HepG2 (cell line): ENCODE measurements around the gene RUVBL1. TPM values are rescaled to one million over a fixed set of nuclear protein-coding genes. Genes with fewer than 3 reads are reported as not detected.

Experiments used
- BHLHE40 ChIP-seq: IDR thresholded peaks from 2 replicates; pipeline ENCODE4 v1.6.1; 2011; ENCODE audit warnings: low read length, improper control_type of control experiment
- CHD4 ChIP-seq: fragments of 200-600 bp; sonication (generic); IDR thresholded peaks from 2 replicates; pipeline ENCODE4 v1.7.0; 2017; ENCODE audit warnings: mild to moderate bottlenecking, low read length, borderline replicate concordance
- EP300 ChIP-seq, 3 experiments: sonication (generic) in 1 of 3; formaldehyde crosslinking in 1 of 3; IDR thresholded peaks; 2 replicates each; pipeline versions ENCODE4 v1.5.1 to v1.6.1; 2011 to 2020; ENCODE audit warnings: low read depth in 2 of 3, low read length in 2 of 3, borderline replicate concordance in 1 of 3, improper control_type of control experiment in 1 of 3, mild to moderate bottlenecking in 1 of 3, missing genetic modification reagents in 1 of 3, moderate library complexity in 1 of 3
- FOXA1 ChIP-seq, 2 experiments: fragments of 450-650 bp in 1 of 2; sonication (generic) in 1 of 2; formaldehyde crosslinking in 1 of 2; IDR thresholded peaks; 2 replicates each; pipeline versions ENCODE4 v1.4.0 to v1.6.1; 2016 to 2020; ENCODE audit warnings: missing genetic modification reagents in 1 of 2
- HDAC2 ChIP-seq: sonication (generic); formaldehyde crosslinking; IDR thresholded peaks from 2 replicates; pipeline ENCODE4 v1.4.0; 2020; ENCODE audit warnings: missing genetic modification reagents
- HNF4A ChIP-seq: sonication (generic); formaldehyde crosslinking; IDR thresholded peaks from 2 replicates; pipeline ENCODE4 v1.4.0; 2020; ENCODE audit warnings: missing genetic modification reagents
- RARA ChIP-seq: IDR thresholded peaks from 2 replicates; pipeline ENCODE4 v1.6.1; 2016; ENCODE audit warnings: missing genetic modification reagents, missing compliant biosample characterization
- ZFP1 ChIP-seq: IDR thresholded peaks from 2 replicates; pipeline ENCODE4 v1.6.1; 2016
- ZNF501 ChIP-seq: sonication (generic); formaldehyde crosslinking; IDR thresholded peaks from 2 replicates; pipeline ENCODE4 v1.5.1; 2020; ENCODE audit warnings: mild to moderate bottlenecking, moderate library complexity, missing genetic modification reagents
- ZNF614 ChIP-seq: IDR thresholded peaks from 2 replicates; pipeline ENCODE4 v1.6.1; 2018; ENCODE audit warnings: missing biosample characterization, missing genetic modification reagents, inconsistent platforms, borderline replicate concordance
- polyA plus RNA-seq, 8 experiments: library from polyadenylated mRNA; depleted of rRNA in 3 of 8; stranded (reverse) in 7 of 8; unstranded in 1 of 8; fragments of >200 nt; fragmentation: Illumina TruSeq in 4 of 8; extraction: Trizol in 4 of 8; gene quantifications; 2 replicates each; pipeline versions ENCODE4 v1.2.1 to v1.2.3, GENCODE V29; 2011 to 2016; ENCODE audit warnings: low read depth in 4 of 8, missing spikeins in 1 of 8, mixed read lengths in 1 of 8; ENCODE audit not compliant: insufficient read depth in 1 of 8
- total RNA-seq, 5 experiments: library from RNA; depleted of rRNA; stranded (reverse); fragments of >200 nt; fragmentation: Illumina TruSeq; extraction: Trizol; gene quantifications; 2 replicates each; pipeline ENCODE4 v1.2.3, GENCODE V29; 2016; ENCODE audit warnings: low read depth in 1 of 5
- TF ChIP-seq, protein P1 (sequence below): sonication (generic); formaldehyde crosslinking; IDR thresholded peaks from 2 replicates; pipeline ENCODE4 v1.5.0; 2020; ENCODE audit warnings: missing genetic modification reagents, mild to moderate bottlenecking, borderline replicate concordance
- TF ChIP-seq, protein P2 (sequence below): sonication (generic); formaldehyde crosslinking; IDR thresholded peaks from 2 replicates; pipeline ENCODE4 v1.5.0; 2020; ENCODE audit warnings: missing genetic modification reagents, mild to moderate bottlenecking, borderline replicate concordance
- TF ChIP-seq, protein P3 (sequence below): sonication (generic); formaldehyde crosslinking; IDR thresholded peaks from 2 replicates; pipeline ENCODE4 v1.5.0; 2020; ENCODE audit warnings: mild to moderate bottlenecking, missing genetic modification reagents, borderline replicate concordance
- TF ChIP-seq, protein P4 (sequence below): sonication (generic); formaldehyde crosslinking; IDR thresholded peaks from 2 replicates; pipeline ENCODE4 v1.4.0; 2020; ENCODE audit warnings: missing genetic modification reagents

RUVBL1 gene
- total and polyA plus RNA-seq, 2 of the 13 experiments (the other 11 are each of a cell fraction or from before 2014, with no cell fraction given), result 32.7 to 86.3 TPM

DNA sequence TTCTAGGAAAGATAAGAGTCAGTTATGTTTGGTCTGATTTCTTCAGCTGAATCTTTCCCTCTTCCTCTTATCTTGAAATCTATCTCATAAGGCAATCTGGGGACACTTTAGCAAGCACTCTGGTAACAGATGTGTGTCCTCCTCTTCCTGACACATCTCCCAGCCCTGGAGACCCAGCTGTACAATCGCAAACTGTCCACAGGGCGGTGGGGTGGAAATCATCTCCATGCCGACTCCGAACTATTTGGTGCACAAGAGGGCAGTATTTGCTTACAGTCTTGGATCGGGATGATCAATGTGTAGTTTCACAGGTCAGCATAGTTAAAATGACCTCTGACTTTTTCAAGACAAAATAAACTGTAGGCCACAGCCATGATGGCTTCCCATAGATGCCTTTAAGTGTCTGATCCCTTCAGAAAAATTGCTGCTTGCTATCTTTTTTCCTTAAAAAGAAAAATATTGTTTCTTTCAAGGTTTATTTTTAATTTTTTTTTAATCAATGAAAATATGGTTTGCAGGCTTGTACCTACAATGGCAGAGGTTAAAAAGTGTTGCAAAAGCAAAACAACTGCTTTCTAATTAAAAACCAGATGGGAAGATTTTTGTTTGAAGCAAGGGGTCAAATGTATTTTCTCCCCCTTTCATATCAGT, 47.4 kb upstream of the RUVBL1 start (continued):
- TF ChIP-seq ZFP1 (CRISPR knock-in tag) (0 out of 2 replicates have a peak, but pooled peaks have one; percentile 53), HNF4A (peak; percentile 63), EP300 (IDR thresholded peaks at IDR 0.05; ENCODE audit: low read depth in 2 of 2, low read length in 2 of 2) (peak in 1 of 2 experiments; percentile 52; a peak in 2 of 4 replicates), EP300 (CRISPR knock-in tag; IDR thresholded peaks at IDR 0.05; ENCODE audit: borderline replicate concordance) (no peak), BHLHE40 (0 out of 2 replicates have a peak, but pooled peaks have one; percentile 37), CHD4 (no peak), FOXA1 (IDR thresholded peaks at IDR 0.05) (no peak), FOXA1 (CRISPR knock-in tag; IDR thresholded peaks at IDR 0.05) (peak; percentile 65), ZNF614 (0 out of 2 replicates have a peak, but pooled peaks have one; percentile 52), HDAC2 (CRISPR knock-in tag) (peak; percentile 59; the same call in 1 of the 2 replicates), ZNF501 (no peak), RARA (peak; percentile 76)
- TF ChIP-seq, protein P1, sequence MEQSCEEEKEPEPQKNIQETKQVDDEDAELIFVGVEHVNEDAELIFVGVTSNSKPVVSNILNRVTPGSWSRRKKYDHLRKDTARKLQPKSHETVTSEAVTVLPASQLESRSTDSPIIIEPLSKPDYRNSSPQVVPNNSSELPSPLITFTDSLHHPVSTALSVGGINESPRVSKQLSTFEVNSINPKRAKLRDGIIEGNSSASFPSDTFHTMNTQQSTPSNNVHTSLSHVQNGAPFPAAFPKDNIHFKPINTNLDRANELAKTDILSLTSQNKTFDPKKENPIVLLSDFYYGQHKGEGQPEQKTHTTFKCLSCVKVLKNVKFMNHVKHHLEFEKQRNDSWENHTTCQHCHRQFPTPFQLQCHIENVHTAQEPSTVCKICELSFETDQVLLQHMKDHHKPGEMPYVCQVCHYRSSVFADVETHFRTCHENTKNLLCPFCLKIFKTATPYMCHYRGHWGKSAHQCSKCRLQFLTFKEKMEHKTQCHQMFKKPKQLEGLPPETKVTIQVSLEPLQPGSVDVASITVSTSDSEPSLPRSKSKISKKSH (CRISPR knock-in tag), result no peak
- TF ChIP-seq, protein P2, sequence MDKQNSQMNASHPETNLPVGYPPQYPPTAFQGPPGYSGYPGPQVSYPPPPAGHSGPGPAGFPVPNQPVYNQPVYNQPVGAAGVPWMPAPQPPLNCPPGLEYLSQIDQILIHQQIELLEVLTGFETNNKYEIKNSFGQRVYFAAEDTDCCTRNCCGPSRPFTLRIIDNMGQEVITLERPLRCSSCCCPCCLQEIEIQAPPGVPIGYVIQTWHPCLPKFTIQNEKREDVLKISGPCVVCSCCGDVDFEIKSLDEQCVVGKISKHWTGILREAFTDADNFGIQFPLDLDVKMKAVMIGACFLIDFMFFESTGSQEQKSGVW (CRISPR knock-in tag), result no peak
- TF ChIP-seq, protein P3, sequence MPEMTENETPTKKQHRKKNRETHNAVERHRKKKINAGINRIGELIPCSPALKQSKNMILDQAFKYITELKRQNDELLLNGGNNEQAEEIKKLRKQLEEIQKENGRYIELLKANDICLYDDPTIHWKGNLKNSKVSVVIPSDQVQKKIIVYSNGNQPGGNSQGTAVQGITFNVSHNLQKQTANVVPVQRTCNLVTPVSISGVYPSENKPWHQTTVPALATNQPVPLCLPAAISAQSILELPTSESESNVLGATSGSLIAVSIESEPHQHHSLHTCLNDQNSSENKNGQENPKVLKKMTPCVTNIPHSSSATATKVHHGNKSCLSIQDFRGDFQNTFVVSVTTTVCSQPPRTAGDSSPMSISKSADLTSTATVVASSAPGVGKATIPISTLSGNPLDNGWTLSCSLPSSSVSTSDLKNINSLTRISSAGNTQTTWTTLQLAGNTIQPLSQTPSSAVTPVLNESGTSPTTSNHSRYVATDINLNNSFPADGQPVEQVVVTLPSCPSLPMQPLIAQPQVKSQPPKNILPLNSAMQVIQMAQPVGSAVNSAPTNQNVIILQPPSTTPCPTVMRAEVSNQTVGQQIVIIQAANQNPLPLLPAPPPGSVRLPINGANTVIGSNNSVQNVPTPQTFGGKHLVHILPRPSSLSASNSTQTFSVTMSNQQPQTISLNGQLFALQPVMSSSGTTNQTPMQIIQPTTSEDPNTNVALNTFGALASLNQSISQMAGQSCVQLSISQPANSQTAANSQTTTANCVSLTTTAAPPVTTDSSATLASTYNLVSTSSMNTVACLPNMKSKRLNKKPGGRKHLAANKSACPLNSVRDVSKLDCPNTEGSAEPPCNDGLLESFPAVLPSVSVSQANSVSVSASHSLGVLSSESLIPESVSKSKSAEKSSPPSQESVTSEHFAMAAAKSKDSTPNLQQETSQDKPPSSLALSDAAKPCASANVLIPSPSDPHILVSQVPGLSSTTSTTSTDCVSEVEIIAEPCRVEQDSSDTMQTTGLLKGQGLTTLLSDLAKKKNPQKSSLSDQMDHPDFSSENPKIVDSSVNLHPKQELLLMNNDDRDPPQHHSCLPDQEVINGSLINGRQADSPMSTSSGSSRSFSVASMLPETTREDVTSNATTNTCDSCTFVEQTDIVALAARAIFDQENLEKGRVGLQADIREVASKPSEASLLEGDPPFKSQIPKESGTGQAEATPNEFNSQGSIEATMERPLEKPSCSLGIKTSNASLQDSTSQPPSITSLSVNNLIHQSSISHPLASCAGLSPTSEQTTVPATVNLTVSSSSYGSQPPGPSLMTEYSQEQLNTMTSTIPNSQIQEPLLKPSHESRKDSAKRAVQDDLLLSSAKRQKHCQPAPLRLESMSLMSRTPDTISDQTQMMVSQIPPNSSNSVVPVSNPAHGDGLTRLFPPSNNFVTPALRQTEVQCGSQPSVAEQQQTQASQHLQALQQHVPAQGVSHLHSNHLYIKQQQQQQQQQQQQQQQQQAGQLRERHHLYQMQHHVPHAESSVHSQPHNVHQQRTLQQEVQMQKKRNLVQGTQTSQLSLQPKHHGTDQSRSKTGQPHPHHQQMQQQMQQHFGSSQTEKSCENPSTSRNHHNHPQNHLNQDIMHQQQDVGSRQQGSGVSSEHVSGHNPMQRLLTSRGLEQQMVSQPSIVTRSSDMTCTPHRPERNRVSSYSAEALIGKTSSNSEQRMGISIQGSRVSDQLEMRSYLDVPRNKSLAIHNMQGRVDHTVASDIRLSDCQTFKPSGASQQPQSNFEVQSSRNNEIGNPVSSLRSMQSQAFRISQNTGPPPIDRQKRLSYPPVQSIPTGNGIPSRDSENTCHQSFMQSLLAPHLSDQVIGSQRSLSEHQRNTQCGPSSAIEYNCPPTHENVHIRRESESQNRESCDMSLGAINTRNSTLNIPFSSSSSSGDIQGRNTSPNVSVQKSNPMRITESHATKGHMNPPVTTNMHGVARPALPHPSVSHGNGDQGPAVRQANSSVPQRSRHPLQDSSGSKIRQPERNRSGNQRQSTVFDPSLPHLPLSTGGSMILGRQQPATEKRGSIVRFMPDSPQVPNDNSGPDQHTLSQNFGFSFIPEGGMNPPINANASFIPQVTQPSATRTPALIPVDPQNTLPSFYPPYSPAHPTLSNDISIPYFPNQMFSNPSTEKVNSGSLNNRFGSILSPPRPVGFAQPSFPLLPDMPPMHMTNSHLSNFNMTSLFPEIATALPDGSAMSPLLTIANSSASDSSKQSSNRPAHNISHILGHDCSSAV (CRISPR knock-in tag), result no peak
- TF ChIP-seq, protein P4, sequence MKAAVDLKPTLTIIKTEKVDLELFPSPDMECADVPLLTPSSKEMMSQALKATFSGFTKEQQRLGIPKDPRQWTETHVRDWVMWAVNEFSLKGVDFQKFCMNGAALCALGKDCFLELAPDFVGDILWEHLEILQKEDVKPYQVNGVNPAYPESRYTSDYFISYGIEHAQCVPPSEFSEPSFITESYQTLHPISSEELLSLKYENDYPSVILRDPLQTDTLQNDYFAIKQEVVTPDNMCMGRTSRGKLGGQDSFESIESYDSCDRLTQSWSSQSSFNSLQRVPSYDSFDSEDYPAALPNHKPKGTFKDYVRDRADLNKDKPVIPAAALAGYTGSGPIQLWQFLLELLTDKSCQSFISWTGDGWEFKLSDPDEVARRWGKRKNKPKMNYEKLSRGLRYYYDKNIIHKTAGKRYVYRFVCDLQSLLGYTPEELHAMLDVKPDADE (CRISPR knock-in tag), result no peak
